Sigmoid colon (tissue), 4 donors: ENCODE data around the gene HECTD1.

Experiments
- EP300 ChIP-seq, 4 donors: sonication (generic); formaldehyde crosslinking; IDR thresholded peaks; one replicate each; pipeline ENCODE4 v1.6.1; 2017; ENCODE audit warnings: antibody characterized with exemption in 4 of 4
- TF ChIP-seq, protein P1 (sequence below), 4 experiments: fragments of 450-650 bp in 3 of 4; fragments of 200-600 bp in 1 of 4; IDR thresholded peaks; one replicate each; pipeline ENCODE4 v1.5.1; 2016 to 2019; ENCODE audit warnings: antibody characterized with exemption in 4 of 4, mild to moderate bottlenecking in 3 of 4, moderate library complexity in 2 of 4

GRCh38 chr14:31230573-31230958 lies 23.0 kb upstream of the HECTD1 start:
- TF ChIP-seq, protein P1, sequence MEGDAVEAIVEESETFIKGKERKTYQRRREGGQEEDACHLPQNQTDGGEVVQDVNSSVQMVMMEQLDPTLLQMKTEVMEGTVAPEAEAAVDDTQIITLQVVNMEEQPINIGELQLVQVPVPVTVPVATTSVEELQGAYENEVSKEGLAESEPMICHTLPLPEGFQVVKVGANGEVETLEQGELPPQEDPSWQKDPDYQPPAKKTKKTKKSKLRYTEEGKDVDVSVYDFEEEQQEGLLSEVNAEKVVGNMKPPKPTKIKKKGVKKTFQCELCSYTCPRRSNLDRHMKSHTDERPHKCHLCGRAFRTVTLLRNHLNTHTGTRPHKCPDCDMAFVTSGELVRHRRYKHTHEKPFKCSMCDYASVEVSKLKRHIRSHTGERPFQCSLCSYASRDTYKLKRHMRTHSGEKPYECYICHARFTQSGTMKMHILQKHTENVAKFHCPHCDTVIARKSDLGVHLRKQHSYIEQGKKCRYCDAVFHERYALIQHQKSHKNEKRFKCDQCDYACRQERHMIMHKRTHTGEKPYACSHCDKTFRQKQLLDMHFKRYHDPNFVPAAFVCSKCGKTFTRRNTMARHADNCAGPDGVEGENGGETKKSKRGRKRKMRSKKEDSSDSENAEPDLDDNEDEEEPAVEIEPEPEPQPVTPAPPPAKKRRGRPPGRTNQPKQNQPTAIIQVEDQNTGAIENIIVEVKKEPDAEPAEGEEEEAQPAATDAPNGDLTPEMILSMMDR (IDR thresholded peaks at IDR 0.05) = no peak
- no peak for TF ChIP-seq EP300 (IDR thresholded peaks at IDR 0.05)
